ENCODE results near the gene XYLT1. TPM values are rescaled to one million over a fixed set of nuclear protein-coding genes. Genes with fewer than 3 reads are reported as not detected.

The XYLT1 gene
- total RNA-seq, 6 experiments from 2014 or later: 22.0 to 51.1 (median 27.5) TPM

DNA sequence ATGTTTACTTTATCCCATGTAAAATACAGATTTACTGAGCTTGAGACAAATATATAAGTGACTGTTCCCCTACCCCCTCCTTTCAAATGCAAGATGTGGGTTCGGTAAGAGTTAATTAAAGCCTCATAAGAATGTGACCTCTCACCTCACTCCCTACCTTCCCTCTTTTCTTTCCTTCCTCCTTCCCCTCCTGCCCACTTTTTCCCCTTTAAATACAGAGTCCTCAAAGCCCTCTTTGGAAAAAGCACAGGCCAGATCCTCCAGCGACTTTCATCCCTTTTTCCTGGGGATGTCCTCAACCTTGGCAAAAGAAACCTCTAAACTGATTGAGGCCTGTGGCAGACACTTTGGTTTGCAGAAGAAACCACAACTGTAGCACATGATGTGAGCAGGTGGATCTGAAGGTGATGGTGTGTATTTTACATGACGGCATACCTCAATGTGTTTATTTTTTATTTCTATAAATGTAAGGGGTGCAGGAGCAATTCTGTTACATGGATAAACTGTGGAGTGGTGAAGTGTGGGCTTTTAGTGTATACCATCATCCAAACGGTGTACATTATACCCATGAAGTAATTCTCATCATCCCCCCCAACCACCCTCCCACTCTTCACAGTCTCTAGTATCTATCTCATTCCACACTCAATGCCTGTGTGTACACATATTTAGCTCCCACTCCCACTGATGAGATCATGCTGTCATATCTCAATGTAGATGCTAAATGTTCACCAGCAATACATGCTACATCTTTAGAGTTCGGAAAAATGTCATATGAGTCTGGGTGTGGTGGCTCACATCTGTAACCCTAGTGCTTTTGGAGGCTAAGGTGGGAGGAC lies 77.7 kb downstream of the XYLT1 start:
- Mint-ChIP-seq H3K27ac (no peak overlapping the region), H3K4me1 (ENCODE audit: low read depth) (peaks cover 66% of the 10 kb centered on the region), H3K9me3 (no peaks in the 10 kb centered on the region), H3K36me3 (ENCODE audit: low read depth) (peaks cover 3% of the 10 kb centered on the region; the same call in 1 of the 2 replicates), H3K4me3 (no peak overlapping the region), H3K27me3 (ENCODE audit: insufficient read depth) (no peaks in the 10 kb centered on the region)
- TF ChIP-seq, protein P1, sequence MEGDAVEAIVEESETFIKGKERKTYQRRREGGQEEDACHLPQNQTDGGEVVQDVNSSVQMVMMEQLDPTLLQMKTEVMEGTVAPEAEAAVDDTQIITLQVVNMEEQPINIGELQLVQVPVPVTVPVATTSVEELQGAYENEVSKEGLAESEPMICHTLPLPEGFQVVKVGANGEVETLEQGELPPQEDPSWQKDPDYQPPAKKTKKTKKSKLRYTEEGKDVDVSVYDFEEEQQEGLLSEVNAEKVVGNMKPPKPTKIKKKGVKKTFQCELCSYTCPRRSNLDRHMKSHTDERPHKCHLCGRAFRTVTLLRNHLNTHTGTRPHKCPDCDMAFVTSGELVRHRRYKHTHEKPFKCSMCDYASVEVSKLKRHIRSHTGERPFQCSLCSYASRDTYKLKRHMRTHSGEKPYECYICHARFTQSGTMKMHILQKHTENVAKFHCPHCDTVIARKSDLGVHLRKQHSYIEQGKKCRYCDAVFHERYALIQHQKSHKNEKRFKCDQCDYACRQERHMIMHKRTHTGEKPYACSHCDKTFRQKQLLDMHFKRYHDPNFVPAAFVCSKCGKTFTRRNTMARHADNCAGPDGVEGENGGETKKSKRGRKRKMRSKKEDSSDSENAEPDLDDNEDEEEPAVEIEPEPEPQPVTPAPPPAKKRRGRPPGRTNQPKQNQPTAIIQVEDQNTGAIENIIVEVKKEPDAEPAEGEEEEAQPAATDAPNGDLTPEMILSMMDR (IDR thresholded peaks at IDR 0.05): no peak
- no peak for DNase-seq

DNA sequence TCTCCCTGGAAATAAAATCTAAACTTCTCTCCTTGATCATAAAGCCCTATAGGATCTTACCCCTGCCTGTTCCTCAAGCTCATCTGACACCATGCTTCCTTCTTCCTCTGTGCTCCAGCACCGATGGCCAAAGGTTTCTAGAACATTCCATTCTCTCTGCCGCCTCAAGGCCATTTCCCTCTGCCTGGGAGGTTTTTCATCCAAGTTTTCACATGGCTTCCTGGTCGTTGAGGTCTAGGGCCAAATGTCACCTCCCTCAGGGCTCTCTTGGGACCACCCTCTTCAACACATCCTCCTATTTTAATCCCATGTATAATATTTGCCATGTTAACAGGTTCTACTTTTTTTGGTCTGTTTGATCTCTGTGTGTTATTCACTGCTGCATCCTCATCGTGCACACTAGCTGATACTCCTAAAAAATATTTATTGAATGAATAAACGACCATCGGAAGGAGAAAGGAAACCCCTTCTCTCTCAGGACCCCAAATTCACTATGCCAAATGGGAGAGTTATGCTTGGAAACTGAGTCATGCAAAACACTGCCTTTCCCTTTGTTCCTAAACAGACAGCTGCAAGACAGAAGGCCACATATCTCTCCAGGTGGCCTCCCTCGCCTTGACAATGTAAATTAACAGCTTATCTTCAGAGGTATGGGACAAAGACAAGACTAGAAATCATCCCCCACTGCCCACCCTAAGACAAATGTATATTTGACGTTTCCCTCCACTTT lies 78.5 kb downstream of the XYLT1 start:
- Mint-ChIP-seq H3K27ac (no peak overlapping the region), H3K9me3 (no peaks in the 10 kb centered on the region), H3K27me3 (ENCODE audit: insufficient read depth) (no peaks in the 10 kb centered on the region), H3K4me1 (ENCODE audit: low read depth) (peaks cover 64% of the 10 kb centered on the region), H3K4me3 (no peak overlapping the region), H3K36me3 (ENCODE audit: low read depth) (no peaks in the 10 kb centered on the region)
- TF ChIP-seq, protein P1 (IDR thresholded peaks at IDR 0.05): no peak
- no peak for DNase-seq

DNA sequence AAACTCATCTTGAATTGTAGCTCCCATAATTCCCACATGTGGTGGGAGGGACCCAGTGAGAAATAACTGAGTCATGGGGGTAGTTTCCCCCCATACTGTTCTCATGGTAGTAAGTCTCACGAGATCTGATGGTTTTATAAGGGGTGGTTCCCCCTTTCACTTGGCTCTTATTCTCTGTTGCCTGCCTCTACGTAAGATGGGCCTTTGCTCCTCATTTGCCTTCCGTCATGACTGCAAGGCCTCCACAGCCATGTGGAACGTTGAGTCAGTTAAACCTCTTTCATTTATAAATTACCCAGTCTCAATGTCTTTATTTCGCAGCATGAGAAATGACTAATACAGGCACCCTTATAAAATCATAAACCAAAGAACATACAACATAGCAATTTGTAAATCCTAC lies 79.0 kb downstream of the XYLT1 start:
- TF ChIP-seq, protein P1 (IDR thresholded peaks at IDR 0.05): no peak
- DNase-seq: no peak
- H3K27ac Mint-ChIP-seq: no peak overlapping the region
- H3K4me3 Mint-ChIP-seq: no peak overlapping the region
- no peaks in the 10 kb centered on the region for H3K9me3 Mint-ChIP-seq
- H3K4me1 Mint-ChIP-seq (ENCODE audit: low read depth): peaks cover 58% of the 10 kb centered on the region
- H3K27me3 Mint-ChIP-seq (ENCODE audit: insufficient read depth): no peaks in the 10 kb centered on the region
- H3K36me3 Mint-ChIP-seq (ENCODE audit: low read depth): no peaks in the 10 kb centered on the region

DNA sequence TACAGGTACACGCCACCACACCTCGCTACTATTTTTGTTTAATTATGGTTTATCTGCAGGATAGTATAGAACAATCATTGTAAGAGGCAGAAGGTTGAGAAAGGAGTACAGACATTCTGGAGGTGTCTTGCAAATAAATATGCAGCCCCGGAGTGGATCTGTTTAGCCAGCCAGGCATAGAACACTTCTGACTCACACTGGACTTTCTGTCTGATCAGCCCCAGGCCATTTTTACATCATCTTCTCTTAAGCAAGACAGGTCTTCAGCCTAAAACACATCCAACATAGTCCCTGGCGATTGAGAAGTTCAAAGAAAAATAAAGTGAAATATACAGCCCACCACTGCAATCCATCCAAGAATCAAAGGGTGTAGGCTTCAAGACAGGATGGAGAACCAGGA lies 81.4 kb downstream of the XYLT1 start:
- Mint-ChIP-seq H3K4me3 (peak overlapping the region; percentile 14; the same call in 1 of the 2 replicates), H3K36me3 (ENCODE audit: low read depth) (no peaks in the 10 kb centered on the region), H3K4me1 (ENCODE audit: low read depth) (peaks cover 53% of the 10 kb centered on the region), H3K27ac (peak overlapping the region; percentile 60), H3K9me3 (no peaks in the 10 kb centered on the region), H3K27me3 (ENCODE audit: insufficient read depth) (no peaks in the 10 kb centered on the region)
- DNase-seq: peak; percentile 87
- TF ChIP-seq, protein P1 (IDR thresholded peaks at IDR 0.05): no peak

DNA sequence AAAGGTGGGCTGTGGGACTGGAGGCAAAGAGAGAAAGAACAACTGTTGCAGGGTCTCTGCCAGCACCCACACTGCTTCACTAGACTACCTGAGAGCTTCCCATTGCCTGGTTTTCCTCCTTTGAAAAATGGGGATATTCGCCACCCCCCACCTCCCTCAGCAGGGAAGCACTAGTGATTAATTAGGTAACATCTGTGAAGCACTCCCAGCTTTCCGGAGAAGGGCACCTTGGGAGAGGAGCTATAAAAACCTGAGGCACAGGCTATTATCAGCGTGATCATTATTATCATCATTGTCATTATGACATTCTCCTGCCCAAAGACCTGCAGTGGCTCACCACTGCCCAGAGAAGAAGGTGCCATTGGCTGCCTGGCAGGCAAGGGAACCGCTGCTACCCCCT lies 83.5 kb downstream of the XYLT1 start:
- TF ChIP-seq, protein P1 (IDR thresholded peaks at IDR 0.05): no peak
- Mint-ChIP-seq H3K27ac (no peak overlapping the region), H3K4me3 (no peak overlapping the region), H3K4me1 (ENCODE audit: low read depth) (peaks cover 44% of the 10 kb centered on the region), H3K9me3 (no peaks in the 10 kb centered on the region), H3K36me3 (ENCODE audit: low read depth) (no peaks in the 10 kb centered on the region), H3K27me3 (ENCODE audit: insufficient read depth) (no peaks in the 10 kb centered on the region)
- no peak for DNase-seq

All from HFFc6 (cell line).